ENCODE data around the gene DUS2.

GRCh38 chr16:67987460-67988160 is 35.5 kb upstream of the DUS2 start:
- no peak for TF ChIP-seq CTCF (IDR thresholded peaks at IDR 0.05)
- TF ChIP-seq POLR2A (IDR thresholded peaks at IDR 0.05), result no peak

Data from upper lobe of left lung (tissue), 4 donors.